HG03045 (cell line): ENCODE measurements around the gene IQCE.
"Not testable (repeated sequence)": the region's sequence is repeated elsewhere in the genome, so short reads cannot be mapped to it uniquely, and the experiment has no call there.

Experiments
- ATAC-seq: cut with Tn5 transposase; IDR thresholded peaks from one replicate; pipeline ENCODE4 v1.9.1; 2021; ENCODE audit warnings: mild to moderate bottlenecking, moderate library complexity; ENCODE audit not compliant: unreplicated experiment

The IQCE gene

GRCh38 chr7:2598154-2598823 is 39.5 kb downstream of the IQCE start:
- no peak for ATAC-seq

GRCh38 chr7:2601065-2601464 is 42.3 kb downstream of the IQCE start:
- ATAC-seq = no peak

GRCh38 chr7:2601907-2602306 is 43.1 kb downstream of the IQCE start:
- ATAC-seq = no peak

- no peak for ATAC-seq
Measured at GRCh38 chr7:2602406-2603043, 43.7 kb downstream of the IQCE start.

- no peak for ATAC-seq
Measured at GRCh38 chr7:2603044-2603965, 44.5 kb downstream of the IQCE start.

- no peak for ATAC-seq
Measured at GRCh38 chr7:2604608-2605174, 45.9 kb downstream of the IQCE start.

- ATAC-seq = no peak
Measured at GRCh38 chr7:2605608-2606538, 47.1 kb downstream of the IQCE start.

GRCh38 chr7:2606539-2606936 is 47.8 kb downstream of the IQCE start:
- ATAC-seq = no peak

- ATAC-seq = no peak
Measured at GRCh38 chr7:2607122-2607922, 48.5 kb downstream of the IQCE start.

DNA sequence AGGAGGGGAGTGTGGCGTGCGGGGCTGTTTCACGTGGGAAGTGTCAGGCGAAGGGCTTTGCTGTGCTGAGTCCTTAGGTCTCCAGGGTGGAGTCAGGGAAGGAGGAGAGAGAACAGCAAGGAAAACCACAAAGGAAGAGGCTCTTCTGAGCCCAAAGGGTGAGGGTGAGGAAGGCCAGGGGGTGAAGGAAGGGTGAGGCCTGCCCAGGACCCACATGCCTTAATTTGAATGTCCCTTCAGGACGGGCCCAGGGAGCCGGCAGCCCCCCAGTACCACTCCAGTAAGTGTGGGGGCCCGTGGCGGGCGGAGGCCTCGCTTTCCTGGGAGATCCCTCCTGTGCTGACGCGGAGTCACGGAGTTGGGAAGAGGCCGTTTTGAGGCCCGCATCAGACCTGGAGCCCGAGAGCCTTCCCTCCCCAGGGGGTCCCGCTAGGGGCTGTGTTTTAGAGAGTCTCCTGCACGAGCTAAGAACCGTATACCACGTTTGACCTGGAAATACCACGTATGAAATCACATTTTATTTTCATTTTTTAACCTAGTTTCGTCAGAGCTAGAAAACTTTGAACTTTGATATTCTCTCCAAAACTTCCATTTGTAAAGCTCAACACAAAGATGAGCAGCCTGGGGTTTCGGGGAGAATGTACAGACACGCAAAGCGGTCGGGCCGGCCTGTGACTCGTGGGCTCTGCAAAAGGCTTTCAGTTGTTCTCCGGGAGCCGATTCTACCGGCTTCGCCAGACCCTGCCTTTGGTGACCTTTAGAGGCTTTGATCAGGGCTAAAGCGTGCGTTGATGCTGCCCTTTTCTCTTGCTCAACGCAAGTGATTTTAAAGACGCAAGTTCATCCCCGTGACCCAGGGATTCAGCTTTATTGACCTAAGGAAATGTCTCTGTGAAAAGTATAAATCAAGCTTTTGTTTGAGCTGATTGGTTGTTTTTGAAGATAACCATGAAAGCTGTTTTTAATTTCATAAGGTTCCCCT is 49.4 kb downstream of the IQCE start:
- no peak for ATAC-seq

- ATAC-seq = no peak
Measured at GRCh38 chr7:2608921-2609411, 50.2 kb downstream of the IQCE start.

- ATAC-seq = not testable (repeated sequence)
Measured at GRCh38 chr7:2609646-2610045, 50.9 kb downstream of the IQCE start.

- ATAC-seq = no peak
Measured at GRCh38 chr7:2610466-2610865, 51.7 kb downstream of the IQCE start.

- no peak for ATAC-seq
Measured at GRCh38 chr7:2610898-2611297, 52.1 kb downstream of the IQCE start.

DNA sequence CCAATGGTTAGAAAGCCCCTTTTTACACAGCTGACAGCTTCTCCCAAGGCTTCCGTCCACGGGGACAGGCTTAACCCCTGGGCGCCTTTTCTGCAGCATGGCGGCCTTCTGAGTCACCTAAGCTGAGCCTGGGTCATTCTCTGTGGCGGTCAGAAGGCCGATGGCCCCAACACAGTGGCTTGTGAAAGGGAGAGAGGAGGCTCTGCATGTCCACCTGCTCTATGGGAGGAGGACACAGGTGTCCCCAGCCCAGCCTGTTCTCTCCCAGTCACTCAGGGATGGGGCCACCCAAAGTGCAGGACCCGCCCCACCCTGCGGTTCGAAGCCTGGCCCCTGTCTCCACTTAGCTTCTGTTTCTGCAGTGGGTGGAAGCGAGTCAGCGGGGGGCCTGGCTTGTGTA is 52.6 kb downstream of the IQCE start:
- no peak for ATAC-seq

- ATAC-seq = no peak
Measured at GRCh38 chr7:2611922-2612321, 53.1 kb downstream of the IQCE start.

GRCh38 chr7:2612445-2613097 is 53.8 kb downstream of the IQCE start:
- no peak for ATAC-seq
